ENCODE results near the gene GANC. TPM values are rescaled to one million over a fixed set of nuclear protein-coding genes. Genes with fewer than 3 reads are reported as not detected.

The GANC gene
- total RNA-seq, 6 experiments from 2014 or later = 23.7 to 30.8 (median 29.5) TPM

DNA sequence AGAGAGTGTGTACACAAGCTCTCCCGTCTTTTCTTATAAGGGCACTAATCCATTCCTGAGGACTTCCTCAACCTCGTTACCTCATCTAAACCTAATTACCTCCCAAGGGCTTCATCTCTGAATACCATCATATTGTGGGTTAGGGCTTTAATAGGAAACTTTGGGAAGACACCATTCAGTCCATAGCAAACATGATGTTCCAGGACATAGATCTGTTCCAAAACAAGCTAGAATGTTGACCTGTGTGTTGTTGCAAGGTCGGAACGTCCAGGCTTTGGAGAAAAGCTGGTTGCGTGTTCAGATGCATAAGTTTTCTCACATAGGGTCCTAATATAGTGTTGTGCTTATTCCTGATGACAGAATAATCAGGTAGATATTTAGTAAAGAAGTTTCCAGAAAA is 9.9 kb downstream of the GANC start:
- no peak for DNase-seq
- TF ChIP-seq CTCF (IDR thresholded peaks at IDR 0.05) = no peak
- H3K9me3 Mint-ChIP-seq = no peaks in the 10 kb centered on the region

GRCh38 chr15:42283671-42284070 is 10.7 kb downstream of the GANC start:
- Mint-ChIP-seq H3K27me3 (ENCODE audit: insufficient read depth) (no peaks in the 10 kb centered on the region; the same call in 1 of the 2 replicates), H3K4me3 (no peak overlapping the region), H3K27ac (no peak overlapping the region), H3K36me3 (ENCODE audit: low read depth) (peaks cover 15% of the 10 kb centered on the region), H3K4me1 (ENCODE audit: low read depth) (peaks cover 28% of the 10 kb centered on the region), H3K9me3 (no peaks in the 10 kb centered on the region)
- no peak for DNase-seq
- no peak for TF ChIP-seq CTCF (IDR thresholded peaks at IDR 0.05)

More for the DNA sequence above, 9.9 kb downstream of the GANC start:
- Mint-ChIP-seq H3K4me1 (ENCODE audit: low read depth) (peaks cover 28% of the 10 kb centered on the region), H3K36me3 (ENCODE audit: low read depth) (peaks cover 14% of the 10 kb centered on the region), H3K4me3 (no peak overlapping the region), H3K27me3 (ENCODE audit: insufficient read depth) (no peaks in the 10 kb centered on the region; the same call in 1 of the 2 replicates), H3K27ac (no peak overlapping the region)

- peaks cover 37% of the 10 kb centered on the region for H3K4me1 Mint-ChIP-seq (ENCODE audit: low read depth)
- TF ChIP-seq CTCF (IDR thresholded peaks at IDR 0.05) = no peak
- H3K4me3 Mint-ChIP-seq = no peak overlapping the region
- H3K9me3 Mint-ChIP-seq = no peaks in the 10 kb centered on the region
- H3K27me3 Mint-ChIP-seq (ENCODE audit: insufficient read depth) = no peaks in the 10 kb centered on the region; the same call in 1 of the 2 replicates
- H3K27ac Mint-ChIP-seq = no peak overlapping the region
- DNase-seq = no peak
- H3K36me3 Mint-ChIP-seq (ENCODE audit: low read depth) = peaks cover 24% of the 10 kb centered on the region
Observed at GRCh38 chr15:42284551-42284950, 11.6 kb downstream of the GANC start.

DNA sequence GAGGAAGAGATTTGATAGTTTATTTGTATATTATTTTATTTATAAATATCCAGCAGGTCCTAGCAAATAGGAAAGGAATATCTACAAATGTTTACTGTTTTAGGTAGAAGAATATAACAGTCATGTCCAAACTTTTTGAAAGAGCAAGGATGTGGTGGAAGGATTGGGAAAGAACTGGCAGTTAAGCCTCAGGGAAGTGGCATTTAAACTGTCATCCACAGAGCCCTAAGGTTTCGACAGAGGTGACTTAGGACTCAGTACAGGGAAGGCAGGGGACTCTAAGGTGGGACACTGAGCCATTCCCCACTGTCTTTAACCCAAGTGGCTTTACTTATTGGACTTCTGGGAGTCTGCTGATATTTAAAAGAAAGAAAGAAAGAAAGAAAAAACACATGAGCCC is 12.0 kb downstream of the GANC start:
- peaks cover 25% of the 10 kb centered on the region for H3K36me3 Mint-ChIP-seq (ENCODE audit: low read depth)
- H3K4me1 Mint-ChIP-seq (ENCODE audit: low read depth) = peaks cover 37% of the 10 kb centered on the region
- TF ChIP-seq CTCF (IDR thresholded peaks at IDR 0.05) = no peak
- H3K9me3 Mint-ChIP-seq = no peaks in the 10 kb centered on the region
- no peaks in the 10 kb centered on the region; the same call in 1 of the 2 replicates for H3K27me3 Mint-ChIP-seq (ENCODE audit: insufficient read depth)
- peak overlapping the region; percentile 78 for H3K27ac Mint-ChIP-seq
- no peak for DNase-seq
- no peak overlapping the region; the same call in 1 of the 2 replicates for H3K4me3 Mint-ChIP-seq

GRCh38 chr15:42286445-42287029 is 13.5 kb downstream of the GANC start:
- peak overlapping the region; percentile 22 for H3K27ac Mint-ChIP-seq
- H3K9me3 Mint-ChIP-seq = no peaks in the 10 kb centered on the region
- no peak overlapping the region for H3K4me3 Mint-ChIP-seq
- no peak for TF ChIP-seq CTCF (IDR thresholded peaks at IDR 0.05)
- peaks cover 22% of the 10 kb centered on the region for H3K36me3 Mint-ChIP-seq (ENCODE audit: low read depth)
- H3K27me3 Mint-ChIP-seq (ENCODE audit: insufficient read depth) = no peaks in the 10 kb centered on the region
- peaks cover 37% of the 10 kb centered on the region for H3K4me1 Mint-ChIP-seq (ENCODE audit: low read depth)
- no peak for DNase-seq
